ENCODE measurements around the gene SLC39A8. TPM values are rescaled to one million over a fixed set of nuclear protein-coding genes. Genes with fewer than 3 reads are reported as not detected.

Gene SLC39A8
- total RNA-seq, 5 donors from 2014 or later (not counting 1 experiment from before 2014, with no cell fraction given) = 19.2 to 23.0 (median 19.9) TPM

GRCh38 chr4:102354671-102355454, 9.6 kb upstream of the SLC39A8 start:
- Mint-ChIP-seq H3K27me3 (no peaks in the 10 kb centered on the region), H3K27ac (no peak overlapping the region), H3K4me1 (peaks cover 2 to 12% (median 5%) of the 10 kb centered on the region in 3 donors), H3K9me3 (peaks cover 0 to 3% (median 0%) of the 10 kb centered on the region in 3 donors), H3K36me3 (no peaks in the 10 kb centered on the region), H3K4me3 (no peak overlapping the region)
- no peaks in the 10 kb centered on the region for H3K9me3 ChIP-seq
- ATAC-seq (replicated peaks in 1 of 4) = no peak
- no peaks in the 10 kb centered on the region for H3K27me3 ChIP-seq (replicated peaks in 1 of 2; ENCODE audit: control insufficient read depth in 2 of 2, extremely low read depth in 1 of 2, insufficient read depth in 2 of 2, low read length in 1 of 2)
- WGBS (ENCODE audit: insufficient coverage) = no CpG with 5 or more reads among the region's 2 CpGs
- H3K4me3 ChIP-seq (ENCODE audit: control insufficient read depth in 1 of 2, extremely low read depth in 1 of 2, low read length in 1 of 2) = no peak overlapping the region
- no peak overlapping the region for H3K27ac ChIP-seq (ENCODE audit: low read length)
- no peak for DNase-seq
- ChIA-PET POLR2A (interaction anchor here (0.5 to 0.7 kb wide), 2 partner anchors 73 to 1603 kb away, joined by 3 read pairs; no protein-coding TSS in a partner anchor), CTCF (no interaction called here)
- no peaks in the 10 kb centered on the region for H3K36me3 ChIP-seq (ENCODE audit: control insufficient read depth in 2 of 2, extremely low read depth in 1 of 2, insufficient read depth in 1 of 2, low read length in 1 of 2)
- no peaks in the 10 kb centered on the region for H3K4me1 ChIP-seq (ENCODE audit: control insufficient read depth in 1 of 2, extremely low read depth in 1 of 2, insufficient read depth in 2 of 2, low read length in 2 of 2)

GRCh38 chr4:102352781-102353180, 7.5 kb upstream of the SLC39A8 start:
- Mint-ChIP-seq H3K27ac (no peak overlapping the region), H3K9me3 (peaks cover 0 to under 1% (median 0%) of the 10 kb centered on the region in 3 donors), H3K36me3 (no peaks in the 10 kb centered on the region), H3K4me3 (no peak overlapping the region), H3K27me3 (no peaks in the 10 kb centered on the region), H3K4me1 (peaks cover 0 to 7% (median 2%) of the 10 kb centered on the region in 3 donors)
- 90% methylated on average over 2 of the region's 6 CpGs for WGBS (ENCODE audit: insufficient coverage)
- no peak overlapping the region for H3K4me3 ChIP-seq (ENCODE audit: control insufficient read depth in 1 of 2, extremely low read depth in 1 of 2, low read length in 1 of 2)
- DNase-seq = no peak
- ATAC-seq (replicated peaks in 1 of 4) = no peak
- H3K27me3 ChIP-seq (replicated peaks in 1 of 2; ENCODE audit: control insufficient read depth in 2 of 2, extremely low read depth in 1 of 2, insufficient read depth in 2 of 2, low read length in 1 of 2) = no peaks in the 10 kb centered on the region
- H3K4me1 ChIP-seq (ENCODE audit: control insufficient read depth in 1 of 2, extremely low read depth in 1 of 2, insufficient read depth in 2 of 2, low read length in 2 of 2) = no peaks in the 10 kb centered on the region
- ChIA-PET CTCF (interaction anchor here (0.6 to 0.9 kb wide), 4 partner anchors 52 to 986 kb away, joined by 3 to 5 read pairs (median 3); no protein-coding TSS in a partner anchor), POLR2A (no interaction called here)
- no peaks in the 10 kb centered on the region for H3K36me3 ChIP-seq (ENCODE audit: control insufficient read depth in 2 of 2, extremely low read depth in 1 of 2, insufficient read depth in 1 of 2, low read length in 1 of 2)
- no peaks in the 10 kb centered on the region for H3K9me3 ChIP-seq
- no peak overlapping the region for H3K27ac ChIP-seq (ENCODE audit: low read length)

DNA sequence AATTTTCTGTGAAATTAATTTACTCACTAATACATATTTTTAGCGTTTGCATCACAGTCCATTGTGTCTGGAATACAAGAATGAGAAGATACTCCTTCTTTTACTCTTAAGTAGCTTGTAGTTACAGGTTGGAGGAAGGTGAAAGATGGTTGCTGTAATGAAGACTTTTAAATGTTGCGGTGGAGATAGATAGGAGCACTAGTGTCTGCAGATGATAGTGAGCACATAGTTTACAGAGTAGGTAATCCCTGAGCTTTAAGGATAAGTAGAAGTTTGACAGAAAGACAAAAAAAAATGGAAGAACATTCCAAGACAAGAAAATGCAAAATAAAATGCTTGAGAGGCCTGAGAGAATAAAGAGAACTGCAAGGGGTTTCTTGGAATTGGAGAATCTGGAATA, 5.4 kb upstream of the SLC39A8 start:
- CTCF ChIA-PET = no interaction called here
- no peak for DNase-seq
- WGBS (ENCODE audit: insufficient coverage) = no CpG with 5 or more reads among the region's 2 CpGs
- Mint-ChIP-seq H3K9me3 (no peaks in the 10 kb centered on the region), H3K4me1 (peaks cover 9 to 10% (median 9%) of the 10 kb centered on the region in 3 donors), H3K27me3 (no peaks in the 10 kb centered on the region), H3K27ac (no peak overlapping the region), H3K36me3 (no peaks in the 10 kb centered on the region), H3K4me3 (no peak overlapping the region)
- Histone ChIP-seq H3K27ac (ENCODE audit: low read length) (no peak overlapping the region), H3K4me1 (ENCODE audit: control insufficient read depth in 1 of 2, extremely low read depth in 1 of 2, insufficient read depth in 2 of 2, low read length in 2 of 2) (peaks cover 5% of the 10 kb centered on the region in 2 experiments), H3K36me3 (ENCODE audit: control insufficient read depth in 2 of 2, extremely low read depth in 1 of 2, insufficient read depth in 1 of 2, low read length in 1 of 2) (no peaks in the 10 kb centered on the region), H3K9me3 (no peaks in the 10 kb centered on the region), H3K27me3 (replicated peaks in 1 of 2; ENCODE audit: control insufficient read depth in 2 of 2, extremely low read depth in 1 of 2, insufficient read depth in 2 of 2, low read length in 1 of 2) (no peaks in the 10 kb centered on the region), H3K4me3 (ENCODE audit: control insufficient read depth in 1 of 2, extremely low read depth in 1 of 2, low read length in 1 of 2) (no peak overlapping the region)
- POLR2A ChIA-PET = no interaction called here
- no peak for ATAC-seq (replicated peaks in 1 of 4)

DNA sequence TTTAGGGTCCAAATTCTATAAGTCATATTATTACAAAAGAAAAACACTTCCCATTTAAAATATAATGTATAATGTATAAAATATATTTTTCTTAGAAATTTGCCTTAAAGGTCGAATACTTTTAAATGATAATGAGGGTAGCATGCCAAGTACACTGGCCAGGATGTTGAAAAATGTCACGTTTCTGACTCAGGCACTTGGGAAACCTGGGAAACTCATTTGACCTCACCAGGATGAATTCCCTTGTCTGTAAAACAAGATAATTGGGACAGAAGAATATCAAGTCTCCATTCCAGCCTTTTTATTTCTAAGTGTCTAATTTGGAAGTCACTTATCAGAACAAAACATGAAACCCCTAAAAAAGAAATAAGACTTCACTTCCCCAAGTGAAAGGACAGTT, 3.4 kb upstream of the SLC39A8 start:
- H3K27me3 Mint-ChIP-seq = no peaks in the 10 kb centered on the region
- peaks cover 9 to 11% of the 10 kb centered on the region in 2 experiments for H3K4me1 ChIP-seq (ENCODE audit: control insufficient read depth in 1 of 2, extremely low read depth in 1 of 2, insufficient read depth in 2 of 2, low read length in 2 of 2)
- POLR2A ChIA-PET = no interaction called here
- no peaks in the 10 kb centered on the region for H3K9me3 ChIP-seq
- H3K27ac ChIP-seq (ENCODE audit: low read length) = no peak overlapping the region
- H3K9me3 Mint-ChIP-seq = no peaks in the 10 kb centered on the region
- no peaks in the 10 kb centered on the region for H3K27me3 ChIP-seq (replicated peaks in 1 of 2; ENCODE audit: control insufficient read depth in 2 of 2, extremely low read depth in 1 of 2, insufficient read depth in 2 of 2, low read length in 1 of 2)
- no peaks in the 10 kb centered on the region for H3K36me3 ChIP-seq (ENCODE audit: control insufficient read depth in 2 of 2, extremely low read depth in 1 of 2, insufficient read depth in 1 of 2, low read length in 1 of 2)
- 86% methylated on average over 1 of the region's 2 CpGs for WGBS (ENCODE audit: insufficient coverage)
- no peak overlapping the region for H3K27ac Mint-ChIP-seq
- peaks cover 15 to 17% (median 16%) of the 10 kb centered on the region in 3 donors for H3K4me1 Mint-ChIP-seq
- no peak overlapping the region for H3K4me3 Mint-ChIP-seq
- no peak for DNase-seq
- no peaks in the 10 kb centered on the region for H3K36me3 Mint-ChIP-seq
- H3K4me3 ChIP-seq (ENCODE audit: control insufficient read depth in 1 of 2, extremely low read depth in 1 of 2, low read length in 1 of 2) = no peak overlapping the region
- ATAC-seq (replicated peaks in 1 of 4) = no peak
- CTCF ChIA-PET = no interaction called here

- 7% methylated on average over 5 of the region's 5 CpGs for WGBS (ENCODE audit: insufficient coverage)
- peak in 5 of 35 experiments; percentile 0 to 52 (median 1) for DNase-seq
These were observed 466 bp upstream of the SLC39A8 start for GRCh38 chr4:102345795-102346100.

GRCh38 chr4:102344520-102344953, 745 bp downstream of the SLC39A8 start:
- Mint-ChIP-seq H3K4me1 (peaks cover 50 to 54% (median 52%) of the 10 kb centered on the region in 3 donors), H3K27me3 (no peaks in the 10 kb centered on the region), H3K4me3 (peak overlapping the region; percentile 83 to 88 (median 88)), H3K9me3 (no peaks in the 10 kb centered on the region), H3K36me3 (peaks cover 9% of the 10 kb centered on the region), H3K27ac (peak overlapping the region; percentile 91 to 95)
- 0% methylated on average over 48 of the region's 48 CpGs for WGBS (ENCODE audit: insufficient coverage)
- H3K9me3 ChIP-seq = no peaks in the 10 kb centered on the region
- ChIA-PET POLR2A (interaction anchor here in 1 of 2 donors (1.0 kb wide), 1 partner anchor 417 kb away, joined by 3 read pairs; no protein-coding TSS in a partner anchor), CTCF (interaction anchor here in 1 of 2 donors (1.3 to 1.8 kb wide), 3 partner anchors 82 to 176 kb away, joined by 3 to 9 read pairs (median 3); no protein-coding TSS in a partner anchor)
- H3K27me3 ChIP-seq (replicated peaks in 1 of 2; ENCODE audit: control insufficient read depth in 2 of 2, extremely low read depth in 1 of 2, insufficient read depth in 2 of 2, low read length in 1 of 2) = no peaks in the 10 kb centered on the region
- no peaks in the 10 kb centered on the region for H3K36me3 ChIP-seq (ENCODE audit: control insufficient read depth in 2 of 2, extremely low read depth in 1 of 2, insufficient read depth in 1 of 2, low read length in 1 of 2)
- peaks cover 12 to 21% of the 10 kb centered on the region in 2 experiments for H3K4me1 ChIP-seq (ENCODE audit: control insufficient read depth in 1 of 2, extremely low read depth in 1 of 2, insufficient read depth in 2 of 2, low read length in 2 of 2)
- ATAC-seq (replicated peaks in 1 of 4) (peak; percentile 52 to 68 (median 66)), DNase-seq (peak in 32 of 35 experiments; percentile 40 to 83 (median 64))
- peak overlapping the region; percentile 92 for H3K27ac ChIP-seq (ENCODE audit: low read length)
- peak overlapping the region; percentile 78 to 79 for H3K4me3 ChIP-seq (ENCODE audit: control insufficient read depth in 1 of 2, extremely low read depth in 1 of 2, low read length in 1 of 2)

More at GRCh38 chr4:102345795-102346100, 466 bp upstream of the SLC39A8 start:
- Mint-ChIP-seq H3K4me1 (peaks cover 40 to 44% (median 42%) of the 10 kb centered on the region in 3 donors), H3K27ac (peak overlapping the region; percentile 91 to 95), H3K9me3 (no peaks in the 10 kb centered on the region), H3K4me3 (peak overlapping the region; percentile 83 to 88 (median 88)), H3K27me3 (no peaks in the 10 kb centered on the region), H3K36me3 (peaks cover 2% of the 10 kb centered on the region)
- ChIA-PET POLR2A (interaction anchor here (0.6 to 1.3 kb wide), 4 partner anchors 175 to 481 kb away, joined by 3 to 5 read pairs (median 3); partner anchors contain the start of gene UBE2D3 (in 1 of the 2)), CTCF (interaction anchor here in 1 of 2 donors (0.5 to 1.8 kb wide), 8 partner anchors 60 to 746 kb away, joined by 3 to 9 read pairs (median 3); no protein-coding TSS in a partner anchor)
- Histone ChIP-seq H3K4me1 (ENCODE audit: control insufficient read depth in 1 of 2, extremely low read depth in 1 of 2, insufficient read depth in 2 of 2, low read length in 2 of 2) (peaks cover 12 to 21% of the 10 kb centered on the region in 2 experiments), H3K27me3 (replicated peaks in 1 of 2; ENCODE audit: control insufficient read depth in 2 of 2, extremely low read depth in 1 of 2, insufficient read depth in 2 of 2, low read length in 1 of 2) (no peaks in the 10 kb centered on the region), H3K27ac (ENCODE audit: low read length) (peak overlapping the region; percentile 92), H3K4me3 (ENCODE audit: control insufficient read depth in 1 of 2, extremely low read depth in 1 of 2, low read length in 1 of 2) (peak overlapping the region; percentile 78 to 79), H3K36me3 (ENCODE audit: control insufficient read depth in 2 of 2, extremely low read depth in 1 of 2, insufficient read depth in 1 of 2, low read length in 1 of 2) (no peaks in the 10 kb centered on the region), H3K9me3 (no peaks in the 10 kb centered on the region)
- ATAC-seq (replicated peaks in 1 of 4) = no peak
